Hindlimb muscle (tissue), 1 donor: ENCODE results near the gene FBLN5. TPM values are rescaled to one million over a fixed set of nuclear protein-coding genes. Genes with fewer than 3 reads are reported as not detected.
"Not testable (repeated sequence)": the region's sequence is repeated elsewhere in the genome, so short reads cannot be mapped to it uniquely, and the experiment has no call there.

ENCODE experiments used
- DNase-seq: peaks from one replicate; pipeline ENCODE4 v3.0.0-alpha.2; 2013
- polyA plus RNA-seq: library from polyadenylated mRNA; unstranded; fragments of 120-200 nt; gene quantifications from one replicate; pipeline ENCODE4 v1.2.1, GENCODE V29; 2013; ENCODE audit not compliant: insufficient read length

FBLN5 gene
- polyA plus RNA-seq, 1 donor: 53.0 TPM

DNA sequence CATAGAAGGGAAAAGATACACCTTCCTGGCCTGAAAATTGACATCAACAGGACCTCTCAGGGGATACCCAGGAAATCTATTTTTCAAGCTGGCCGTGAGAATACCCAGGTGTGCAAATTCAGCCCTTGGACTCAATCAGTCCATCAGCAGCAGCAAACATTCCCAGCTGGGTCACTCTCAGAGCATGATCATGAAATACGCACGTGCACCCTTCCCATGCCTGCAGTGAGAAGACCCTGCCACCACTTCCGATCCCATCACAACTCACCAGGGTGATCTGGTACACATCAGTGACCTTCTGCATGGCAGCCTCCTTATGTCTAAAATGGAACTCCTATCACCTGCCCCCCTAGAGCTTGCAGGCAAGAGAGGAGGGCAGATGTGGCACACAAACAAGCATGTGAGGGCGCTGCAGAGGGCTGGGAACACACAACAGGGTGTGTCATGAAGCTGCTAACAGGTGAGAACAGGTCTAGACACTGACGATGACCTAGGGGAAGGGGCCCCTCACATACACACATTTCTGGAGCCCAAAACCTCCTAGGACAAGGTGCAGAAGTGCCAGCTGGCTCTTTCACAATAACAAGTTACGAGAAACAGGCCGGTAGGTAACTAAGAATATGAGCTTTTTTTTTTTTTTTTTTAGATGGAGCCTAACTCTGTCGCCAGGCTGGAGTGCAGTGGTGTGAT is 42.4 kb downstream of the FBLN5 start:
- no peak for DNase-seq

DNA sequence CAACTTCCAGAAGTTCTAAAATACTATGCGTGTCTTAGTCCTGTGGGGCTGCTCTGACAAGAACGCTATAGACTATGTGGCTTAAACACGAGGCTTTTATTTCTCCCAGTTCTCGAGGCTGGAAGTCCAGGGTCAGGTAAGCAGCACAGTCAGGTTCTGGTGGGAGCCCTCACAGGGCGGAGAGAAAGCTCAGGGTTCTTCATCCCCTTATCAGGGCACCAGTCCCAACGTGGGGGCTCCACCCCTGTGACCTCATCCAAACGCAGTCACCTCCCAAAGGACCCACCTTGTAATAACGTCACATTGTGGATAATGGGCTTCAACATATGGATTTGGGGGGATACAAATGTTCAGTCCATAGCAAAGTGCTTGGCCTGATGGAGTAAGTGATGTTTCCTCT is 43.0 kb downstream of the FBLN5 start:
- no peak for DNase-seq

DNA sequence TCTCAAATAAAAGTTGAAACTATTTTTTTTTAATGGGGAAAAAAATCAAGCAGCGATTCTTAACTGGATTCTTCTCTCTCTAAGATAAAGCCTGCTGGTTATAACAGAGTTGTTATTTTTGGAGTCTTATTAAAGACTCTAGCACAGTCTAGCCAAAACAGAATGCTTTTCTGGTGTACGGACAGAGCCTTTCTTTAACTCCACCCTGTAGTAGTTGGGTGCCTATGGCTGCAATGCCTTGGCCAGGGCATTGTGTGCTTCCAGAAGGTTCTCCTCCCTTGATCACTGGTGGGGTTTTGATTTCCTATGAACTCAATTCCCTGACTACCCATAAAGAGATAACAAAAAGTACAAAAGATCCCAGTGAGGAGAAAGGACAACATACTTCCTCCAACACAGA is 44.4 kb downstream of the FBLN5 start:
- no peak for DNase-seq

DNA sequence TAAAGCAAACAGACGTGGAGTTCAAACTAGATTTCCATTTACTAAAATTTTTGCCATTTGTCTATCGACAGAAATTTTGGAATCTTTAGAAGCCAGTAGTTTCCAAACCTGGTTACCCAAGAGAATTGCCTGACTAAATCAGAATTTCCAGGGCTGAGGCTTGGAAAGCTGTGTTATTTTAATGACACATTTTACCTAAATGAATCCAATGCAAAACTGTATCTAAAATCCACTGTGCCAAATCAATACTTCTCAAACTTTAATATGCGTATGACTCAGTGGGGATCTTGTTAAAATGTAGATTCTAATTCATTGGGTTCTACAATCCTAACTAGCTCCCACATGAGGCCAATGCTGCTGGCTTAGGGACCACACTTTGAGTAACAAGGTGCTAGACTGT is 45.2 kb downstream of the FBLN5 start:
- no peak for DNase-seq

DNA sequence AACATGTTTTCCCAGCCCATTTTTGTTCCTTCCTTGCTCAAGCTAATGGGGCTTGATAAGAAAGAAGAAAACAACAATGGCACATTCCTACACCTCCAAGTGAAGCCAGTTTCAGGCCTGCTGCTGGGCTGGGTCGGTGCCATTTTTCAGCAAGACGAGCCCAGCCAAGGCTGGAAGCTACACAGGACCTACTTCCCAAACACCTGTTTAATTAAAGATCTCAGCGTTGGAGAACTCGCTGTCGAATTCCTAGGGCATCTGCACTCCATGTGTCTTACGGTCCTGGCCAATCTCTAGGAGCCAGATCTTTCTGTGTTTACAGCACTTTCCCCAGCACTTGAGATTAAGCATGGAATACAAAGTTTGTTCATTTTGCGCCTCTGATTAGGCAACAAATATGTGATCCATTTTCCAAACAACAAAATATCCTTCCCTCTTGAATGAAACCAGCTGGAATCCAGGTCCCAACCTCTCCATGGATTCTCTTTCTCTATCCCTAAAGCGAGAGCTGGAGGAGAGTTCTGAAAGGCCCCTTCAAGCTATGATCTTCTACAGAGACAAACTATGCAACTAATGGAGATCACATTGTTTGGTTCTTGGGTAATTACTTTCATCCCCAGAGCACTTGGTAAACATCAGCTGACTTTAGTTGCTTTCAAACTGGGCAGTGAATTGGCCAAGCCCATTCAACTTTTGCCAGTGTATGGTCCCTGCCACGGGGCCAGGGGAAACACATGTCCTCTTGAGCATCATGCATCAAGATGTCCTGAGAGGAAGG is 45.9 kb downstream of the FBLN5 start:
- no peak for DNase-seq

DNA sequence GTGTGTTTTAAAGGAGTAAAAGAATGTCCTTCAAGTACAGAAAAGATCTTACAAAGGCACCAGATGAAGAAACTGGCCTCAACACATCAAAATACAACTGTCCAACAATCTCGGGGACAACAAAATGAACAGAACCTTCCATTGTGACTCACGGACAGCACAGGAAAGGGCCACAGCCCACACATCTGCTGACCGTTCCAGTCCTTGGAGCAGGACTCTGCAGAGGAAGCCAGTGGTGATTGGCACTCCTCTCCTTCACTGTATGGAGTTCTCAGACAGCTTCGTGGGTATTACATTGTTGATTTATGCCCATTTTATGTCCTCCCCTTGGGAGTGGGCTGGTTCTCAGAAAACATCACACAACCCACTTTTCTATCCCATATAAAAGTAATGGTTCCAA is 47.7 kb downstream of the FBLN5 start:
- DNase-seq: no peak

DNA sequence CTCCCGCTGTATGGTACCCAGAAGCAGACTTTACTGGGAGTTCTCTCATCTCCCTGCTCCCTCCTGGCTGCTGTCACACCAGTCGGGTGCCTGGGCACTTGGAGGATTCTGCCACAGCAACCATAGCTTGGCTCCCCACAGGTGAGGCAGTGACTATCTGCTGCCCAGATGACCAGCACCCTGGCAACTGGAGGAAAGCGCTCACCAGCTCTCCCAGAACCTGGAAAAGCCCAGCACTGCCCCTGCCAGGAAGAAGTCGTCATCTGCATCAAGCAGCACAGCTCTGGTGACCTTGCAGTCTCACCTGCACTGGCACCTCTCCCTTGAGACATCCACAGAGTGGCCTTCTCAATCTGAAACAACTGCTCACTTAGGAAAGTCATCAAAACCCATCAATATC is 48.3 kb downstream of the FBLN5 start:
- no peak for DNase-seq

DNA sequence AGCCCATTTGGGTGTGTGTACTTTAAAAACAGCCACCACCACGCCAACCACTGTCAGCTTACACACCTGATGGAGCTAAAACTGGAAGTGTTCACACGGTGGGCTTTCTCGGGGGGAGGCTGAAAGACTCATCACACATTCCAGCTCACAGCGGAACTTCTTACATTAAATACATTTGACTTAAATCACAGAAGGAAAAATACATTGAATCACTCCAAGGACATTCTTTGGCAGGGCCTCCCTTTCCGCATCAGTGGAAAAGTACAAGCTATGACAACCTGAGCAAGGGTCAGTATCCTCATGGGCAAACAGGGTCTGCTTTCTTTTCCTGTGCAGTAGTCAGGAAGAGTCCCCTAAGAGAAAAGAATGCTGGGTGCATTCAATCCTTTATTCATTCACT is 49.1 kb downstream of the FBLN5 start:
- DNase-seq: peak; percentile 72

DNA sequence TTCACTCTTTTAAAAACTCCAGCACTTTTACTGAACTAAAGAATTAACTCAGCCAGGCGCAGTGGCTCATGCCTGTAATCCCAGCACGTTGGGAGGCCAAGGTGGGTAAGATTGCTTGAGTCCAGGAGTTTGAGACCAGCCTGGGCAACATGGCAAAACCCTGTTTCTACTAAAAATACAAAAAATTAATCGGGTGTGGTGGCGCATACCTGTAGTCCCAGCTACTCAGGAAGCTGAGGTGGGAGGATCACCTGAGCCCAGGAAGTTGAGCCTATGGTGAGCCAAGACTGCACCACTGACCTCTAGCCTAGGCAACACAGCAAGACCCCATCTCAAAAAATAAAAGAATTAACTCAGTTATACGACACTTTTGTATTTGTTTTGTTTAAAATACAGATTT is 49.8 kb downstream of the FBLN5 start:
- DNase-seq: not testable (repeated sequence)

DNA sequence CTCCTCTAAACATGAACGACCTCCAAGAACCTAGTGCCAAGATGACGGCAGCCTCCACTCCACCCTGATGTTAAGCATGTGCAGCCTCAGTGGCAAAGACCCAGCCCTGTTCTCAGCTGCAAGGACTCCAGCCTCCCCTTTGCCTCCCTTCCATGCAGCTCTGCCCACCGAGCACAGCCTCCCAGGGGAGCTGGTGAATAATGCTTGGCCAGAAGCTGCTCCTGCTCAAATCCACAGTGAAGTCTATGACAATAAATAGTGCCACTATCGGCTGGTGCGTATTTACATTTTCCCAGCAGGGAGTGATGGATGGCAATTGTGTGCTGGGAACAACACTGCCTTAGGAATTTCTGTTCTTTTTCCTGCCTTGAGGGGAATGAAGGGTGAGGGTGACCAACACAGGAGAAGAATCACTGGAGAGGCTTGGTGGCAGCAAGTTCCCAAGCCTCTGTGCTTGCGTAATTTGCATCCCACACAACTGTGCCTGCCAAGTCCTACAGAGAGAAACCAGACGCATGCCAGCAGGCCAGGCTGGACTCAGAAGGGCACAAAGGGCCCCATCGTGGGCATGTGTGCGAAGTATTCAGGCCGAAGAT is 50.3 kb downstream of the FBLN5 start:
- no peak for DNase-seq

DNA sequence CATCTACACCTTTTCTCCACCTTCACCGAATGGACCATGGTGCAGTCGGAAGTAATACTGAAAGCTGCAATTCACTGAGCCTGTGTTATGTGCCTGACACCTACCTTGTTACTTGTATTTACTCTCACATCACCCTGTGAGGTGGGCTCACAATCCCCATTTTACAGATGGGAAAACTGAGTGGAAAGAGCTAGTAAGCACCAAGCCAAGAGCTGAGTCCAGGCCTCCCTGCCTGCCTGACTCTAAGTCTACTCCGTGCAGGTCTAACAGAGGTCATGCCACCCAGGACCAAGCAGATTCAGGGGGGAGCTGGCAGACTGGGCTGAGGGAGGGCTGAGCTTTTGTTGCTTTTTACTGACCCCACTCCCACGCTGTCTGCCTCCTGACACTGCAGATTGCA is 51.1 kb downstream of the FBLN5 start:
- no peak for DNase-seq

DNA sequence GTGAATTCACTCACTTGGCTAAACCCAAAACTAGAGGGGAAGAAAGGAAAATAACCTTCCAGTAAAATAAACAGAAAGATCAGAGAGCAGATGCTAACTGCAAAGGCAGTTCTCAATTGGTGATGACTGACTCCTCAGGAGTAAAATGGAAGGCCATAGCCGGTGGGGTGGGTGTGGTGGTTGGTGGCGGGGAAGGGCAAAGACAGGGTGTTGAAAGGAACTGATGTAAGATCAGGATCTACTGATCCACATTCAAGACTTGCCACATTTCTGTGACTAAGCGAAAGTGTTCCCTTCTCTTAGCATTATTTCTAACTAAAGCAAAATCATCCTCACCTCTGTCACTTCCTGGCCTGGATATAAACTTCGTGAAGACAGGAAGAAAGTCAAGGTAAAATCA is 53.8 kb downstream of the FBLN5 start:
- DNase-seq: no peak

DNA sequence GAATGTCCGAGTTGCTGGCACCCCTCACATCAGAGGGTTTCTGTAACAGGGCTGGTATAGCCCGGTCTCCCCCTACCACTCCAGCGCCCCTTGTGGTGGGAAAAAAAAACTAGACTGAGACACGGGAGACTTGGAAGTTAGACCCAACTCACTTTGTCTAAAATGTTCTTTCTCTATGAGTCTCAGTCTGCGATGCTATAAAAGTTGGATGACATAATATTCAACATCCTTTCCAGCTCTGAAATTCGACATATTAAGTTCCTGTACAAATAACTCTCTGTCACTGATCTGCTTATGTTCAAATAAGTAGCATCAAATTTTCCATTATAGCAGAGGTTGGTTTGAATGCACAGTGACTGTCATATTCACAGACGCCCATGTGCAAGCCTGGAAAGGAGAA is 54.5 kb downstream of the FBLN5 start:
- DNase-seq: peak; percentile 69

DNA sequence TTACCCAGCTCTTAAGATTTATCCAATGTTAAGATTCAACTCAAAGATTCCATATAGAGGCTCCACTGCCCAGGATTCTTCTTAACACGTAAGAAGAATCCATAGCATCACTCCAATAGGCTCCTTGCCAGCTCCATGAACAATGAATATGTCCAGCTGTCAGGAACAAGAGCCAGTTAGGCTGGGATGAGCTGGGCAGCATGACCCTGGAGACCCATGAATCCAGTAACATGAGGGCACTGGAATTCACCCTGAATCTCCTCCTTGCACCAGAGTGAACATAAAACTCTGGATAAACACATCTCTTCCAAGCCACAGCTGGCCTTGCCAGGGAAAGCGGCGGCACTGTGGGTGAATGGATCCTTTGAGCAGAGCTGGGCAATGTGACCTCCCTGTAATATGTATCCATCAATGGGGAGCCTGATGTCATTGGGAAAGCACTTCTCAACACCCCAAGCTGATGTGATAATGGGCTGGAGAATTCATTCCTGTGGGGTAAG is 55.7 kb downstream of the FBLN5 start:
- no peak for DNase-seq

DNA sequence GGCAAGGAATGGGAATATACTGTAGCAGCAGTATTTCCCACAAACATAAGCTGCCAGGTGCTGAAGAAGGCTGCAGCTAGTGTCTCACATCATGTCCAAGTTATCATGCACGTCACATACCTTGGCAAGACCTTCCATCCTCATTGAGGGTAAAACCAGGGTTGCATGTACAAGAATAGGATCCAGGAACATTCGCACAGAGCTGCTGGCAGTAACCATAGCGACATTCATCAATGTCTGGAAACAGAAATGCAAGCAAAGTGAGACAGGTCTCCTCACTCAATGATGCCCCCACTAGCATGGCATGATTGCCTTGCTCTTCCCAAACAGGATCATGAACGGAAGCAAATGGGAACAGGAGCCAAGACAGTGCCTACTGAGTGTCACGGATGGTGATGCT is 56.4 kb downstream of the FBLN5 start:
- DNase-seq: no peak

DNA sequence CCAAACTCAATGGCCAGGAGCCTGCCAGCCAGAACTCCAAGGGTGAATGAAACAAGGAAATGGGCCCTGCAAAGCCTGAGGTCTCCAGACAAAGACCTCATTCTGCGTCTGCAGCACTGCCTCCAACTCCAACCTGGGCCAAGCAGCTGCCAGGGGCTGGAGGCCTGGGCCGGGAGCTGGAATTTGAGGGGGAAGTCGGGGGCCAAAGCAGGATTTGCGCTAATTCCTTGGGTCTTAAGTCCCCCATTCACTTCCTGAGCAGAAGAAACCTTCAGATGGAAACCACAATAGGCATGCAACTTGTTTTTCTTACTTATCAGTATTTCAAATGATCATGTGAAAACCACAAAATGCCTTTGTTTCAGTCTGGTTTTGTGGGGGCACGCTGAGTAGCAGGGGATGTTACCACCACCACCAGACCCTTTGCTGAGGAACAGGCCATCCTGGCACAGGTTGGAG is 57.2 kb downstream of the FBLN5 start:
- DNase-seq: no peak

DNA sequence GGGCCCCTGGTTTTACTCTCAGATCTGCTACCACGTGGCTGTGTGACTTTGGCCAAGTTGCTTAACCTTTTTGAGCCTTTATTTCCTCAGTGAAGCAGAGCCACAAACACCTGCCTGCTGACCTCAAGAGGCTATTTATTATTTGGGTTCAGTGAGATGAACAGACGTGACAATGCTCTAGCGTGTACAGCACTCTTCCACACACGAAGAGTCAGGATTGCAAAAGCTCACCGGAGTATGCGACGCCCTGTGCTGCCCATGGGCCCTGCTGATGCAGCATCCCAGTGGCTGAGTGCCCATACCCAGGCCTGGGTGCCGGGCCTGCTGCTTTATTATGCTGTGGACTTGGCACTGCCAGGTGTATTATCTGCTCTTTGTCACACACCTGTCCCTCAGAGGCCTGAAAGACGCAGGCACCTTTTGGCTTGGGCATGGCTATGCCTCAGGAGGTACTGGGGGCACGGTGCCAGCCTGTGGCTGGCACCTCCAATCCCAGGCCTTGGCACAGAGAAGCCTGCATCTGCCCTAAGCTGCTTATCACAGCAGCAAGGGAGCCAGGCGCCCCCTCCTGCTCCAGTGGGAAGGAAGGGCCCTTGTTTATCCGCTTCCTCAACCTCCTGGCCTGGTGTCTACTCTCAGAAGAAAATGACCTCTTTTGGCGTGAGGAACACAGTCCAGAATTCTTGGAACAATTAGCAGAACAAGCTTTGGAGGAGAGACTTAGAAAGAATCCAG is 57.9 kb downstream of the FBLN5 start:
- no peak for DNase-seq

DNA sequence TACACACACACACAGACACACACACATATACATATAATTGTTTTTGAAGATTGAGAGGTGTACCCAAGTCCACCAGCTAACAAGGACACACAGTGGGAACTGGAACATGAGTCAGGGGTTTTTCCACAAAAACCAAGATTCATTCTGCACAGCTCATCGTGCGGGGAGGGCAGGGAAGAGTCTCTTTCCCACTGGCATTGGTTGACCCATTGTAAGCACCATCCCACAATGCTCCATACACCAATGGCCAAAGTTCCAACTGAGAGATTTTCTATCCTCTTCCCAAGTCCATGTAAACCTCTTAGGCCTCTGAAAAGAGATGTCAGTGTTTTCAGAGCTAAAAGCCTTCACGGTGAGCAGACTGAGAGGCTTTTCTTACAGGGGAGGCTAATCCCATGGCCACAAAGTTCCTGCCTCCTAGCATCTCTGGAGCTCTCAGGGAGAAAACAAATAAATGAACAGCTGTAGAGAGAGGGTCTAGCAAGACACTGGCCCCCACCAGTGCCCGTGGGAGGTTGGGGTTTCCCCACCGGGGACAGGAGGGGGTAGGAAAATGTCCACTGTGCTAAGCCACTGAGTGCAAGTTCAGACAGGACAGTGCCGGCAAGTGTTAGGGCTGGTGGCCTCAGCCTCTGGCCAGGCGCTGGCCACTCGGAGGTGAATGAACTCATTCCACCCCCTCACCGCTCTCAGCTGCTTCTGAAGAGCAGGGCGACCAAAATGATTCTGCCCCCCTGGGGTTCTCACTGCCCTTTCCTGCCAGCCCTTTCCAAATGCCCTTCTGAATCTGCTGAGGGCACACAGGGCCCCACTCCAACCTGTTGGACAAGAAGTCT is 58.6 kb downstream of the FBLN5 start:
- no peak for DNase-seq

DNA sequence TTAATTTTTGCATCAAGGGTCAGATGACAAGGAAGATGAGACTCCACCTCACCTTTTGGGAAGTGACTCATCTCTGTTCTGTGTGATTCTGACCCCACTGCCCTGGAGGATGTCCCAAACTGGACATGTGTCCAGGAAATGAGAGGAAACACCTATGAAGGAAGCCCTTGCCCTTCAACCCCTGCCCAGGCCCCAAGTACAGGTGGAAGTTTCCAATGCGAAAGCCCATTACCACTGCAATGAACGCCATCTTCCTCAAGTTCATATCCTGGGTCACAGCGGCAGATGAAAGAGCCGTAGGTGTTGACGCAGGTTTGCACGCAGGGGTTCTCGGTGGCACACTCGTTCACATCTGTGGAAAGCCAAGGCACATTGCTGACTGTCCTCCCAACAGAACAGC is 60.5 kb downstream of the FBLN5 start:
- DNase-seq: no peak

DNA sequence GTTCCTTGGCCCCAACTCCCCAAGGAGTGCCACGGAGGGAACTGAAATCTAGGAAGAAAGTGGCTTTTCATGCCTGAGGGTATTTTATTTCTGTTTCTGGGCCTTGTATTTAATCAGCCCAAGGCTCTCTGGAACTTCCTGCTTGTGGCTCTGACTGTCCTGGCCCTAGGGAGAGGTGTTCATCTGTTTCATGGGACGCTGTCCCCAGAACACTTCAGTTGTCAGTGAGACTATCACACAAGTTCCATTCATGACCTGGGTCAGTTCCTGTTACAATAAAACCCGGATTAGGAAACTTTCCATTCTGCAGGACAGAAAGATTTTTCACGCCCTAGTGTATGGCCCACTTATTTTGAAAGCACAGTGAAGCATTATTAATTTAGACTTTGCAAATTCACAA is 61.7 kb downstream of the FBLN5 start:
- DNase-seq: no peak

DNA sequence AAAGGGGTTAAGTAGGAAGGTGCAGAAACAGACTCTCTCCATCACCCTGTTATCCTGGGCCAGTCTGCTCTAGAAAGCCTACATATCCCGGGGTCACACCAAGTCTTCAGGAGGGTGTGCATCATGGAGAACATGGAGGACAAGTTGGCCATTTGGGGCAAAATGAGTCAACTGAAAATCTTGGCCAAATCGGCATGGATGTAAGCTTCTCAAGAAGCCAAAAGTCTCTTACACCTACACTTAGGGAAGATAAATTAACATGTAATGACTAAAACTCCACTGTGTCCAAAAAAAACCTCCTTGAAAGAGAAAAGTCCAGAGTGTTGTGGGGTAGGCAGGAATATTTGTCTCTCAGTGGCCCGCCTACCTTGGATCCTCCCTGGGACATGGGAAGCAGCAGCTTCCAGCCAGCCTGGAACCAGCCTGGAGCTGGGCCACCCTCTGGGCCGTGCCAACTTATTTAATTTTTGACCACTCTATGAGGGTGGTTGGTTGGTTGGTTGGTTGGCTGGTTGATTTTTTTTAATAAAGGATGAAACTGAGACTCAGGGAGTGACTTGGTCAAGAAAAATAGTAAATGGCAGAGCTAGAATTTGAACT is 62.3 kb downstream of the FBLN5 start:
- no peak for DNase-seq

DNA sequence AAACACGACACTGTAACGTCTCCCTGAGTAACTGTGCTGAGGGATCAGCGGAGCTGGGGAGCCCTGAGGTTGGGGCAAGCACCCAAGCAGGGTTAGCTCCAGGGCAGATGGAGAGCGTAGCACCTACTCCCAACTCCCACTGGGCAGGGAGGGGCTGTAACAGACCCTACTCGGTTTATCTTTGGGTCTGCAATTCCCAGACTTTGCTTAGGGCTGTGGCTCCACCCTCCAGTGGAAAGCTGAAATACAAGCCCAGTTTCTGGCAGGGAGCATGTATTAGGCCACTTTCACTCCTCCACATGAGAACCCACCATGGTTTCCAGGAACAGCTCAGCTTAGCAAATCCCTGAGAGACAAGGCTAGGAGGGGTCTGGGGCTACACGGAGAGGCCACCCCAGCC is 62.8 kb downstream of the FBLN5 start:
- DNase-seq: no peak
